SK-N-DZ (cell line): ENCODE data around the gene SERPINB10. TPM values are rescaled to one million over a fixed set of nuclear protein-coding genes. Genes with fewer than 3 reads are reported as not detected.

Experiments used
- DNase-seq: peaks from one replicate; pipeline ENCODE4 v3.0.0-alpha.2; 2015; ENCODE audit warnings: low spot score
- polyA plus RNA-seq, 2 experiments: library from polyadenylated mRNA; depleted of rRNA; stranded (reverse); fragments of >200 nt; gene quantifications; 2 replicates each; pipeline ENCODE4 v1.2.3, GENCODE V29; 2014

SERPINB10 gene
- not detected in 2 replicates for polyA plus RNA-seq (2014; cell fraction: cytosol; rRNA removed)
- polyA plus RNA-seq (2014; cell fraction: nucleus; rRNA removed) = not detected in 2 replicates

- DNase-seq = no peak
Observed at GRCh38 chr18:63907664-63908063, at the start of gene SERPINB10. Gene SERPINB10 (plus strand): TSS chr18:63907958. CDS start chr18:63915511, 7,553 bp downstream.

- DNase-seq = no peak
Observed at GRCh38 chr18:63858456-63858855, 49.3 kb upstream of the SERPINB10 start.

- DNase-seq = no peak
Observed at GRCh38 chr18:63859781-63860475, 47.8 kb upstream of the SERPINB10 start.

- no peak for DNase-seq
Observed at GRCh38 chr18:63860531-63860930, 47.2 kb upstream of the SERPINB10 start.

GRCh38 chr18:63867368-63868125, 40.2 kb upstream of the SERPINB10 start:
- DNase-seq = no peak

GRCh38 chr18:63868546-63868945, 39.2 kb upstream of the SERPINB10 start:
- DNase-seq = no peak

- no peak for DNase-seq
Observed at GRCh38 chr18:63869374-63869773, 38.4 kb upstream of the SERPINB10 start.

- no peak for DNase-seq
Observed at GRCh38 chr18:63869851-63870250, 37.9 kb upstream of the SERPINB10 start.

GRCh38 chr18:63871836-63872235, 35.9 kb upstream of the SERPINB10 start:
- no peak for DNase-seq

- DNase-seq = no peak
Observed at GRCh38 chr18:63872586-63872985, 35.2 kb upstream of the SERPINB10 start.

GRCh38 chr18:63878343-63878742, 29.4 kb upstream of the SERPINB10 start:
- no peak for DNase-seq

GRCh38 chr18:63878925-63879324, 28.8 kb upstream of the SERPINB10 start:
- DNase-seq = no peak

GRCh38 chr18:63879709-63880108, 28.0 kb upstream of the SERPINB10 start:
- no peak for DNase-seq

GRCh38 chr18:63881851-63882250, 25.9 kb upstream of the SERPINB10 start:
- DNase-seq = no peak

GRCh38 chr18:63882333-63883141, 25.2 kb upstream of the SERPINB10 start:
- no peak for DNase-seq

- no peak for DNase-seq
Observed at GRCh38 chr18:63883617-63884016, 24.1 kb upstream of the SERPINB10 start.

GRCh38 chr18:63887424-63887823, 20.3 kb upstream of the SERPINB10 start, which contains the start of gene SERPINB2:
Gene SERPINB2 (plus strand): TSS chr18:63887705. CDS start chr18:63891445, 3,740 bp downstream.
- DNase-seq = no peak

GRCh38 chr18:63888470-63889190, 19.1 kb upstream of the SERPINB10 start:
- DNase-seq = no peak

- no peak for DNase-seq
Observed at GRCh38 chr18:63889626-63890025, 18.1 kb upstream of the SERPINB10 start.

GRCh38 chr18:63890237-63890949, 17.4 kb upstream of the SERPINB10 start:
- no peak for DNase-seq

GRCh38 chr18:63890950-63891304, 16.8 kb upstream of the SERPINB10 start:
- DNase-seq = peak; percentile 24
